Germinal center (tissue), 1 donor: ENCODE measurements around the gene PFN4.
"Not testable (repeated sequence)": the region's sequence is repeated elsewhere in the genome, so short reads cannot be mapped to it uniquely, and the experiment has no call there.

Experiments
- DNase-seq: peaks from one replicate; pipeline ENCODE4 v3.0.0; 2012; ENCODE audit warnings: mixed read lengths, low spot score

Gene PFN4

GRCh38 chr2:24123195-24123921, at the start of gene PFN4, which contains the start of gene FAM228B:
PFN4 (minus strand) TSS chr2:24123334; CDS start chr2:24122535, 799 bp downstream.
FAM228B (plus strand) TSS chr2:24123469; CDS start chr2:24124362, 893 bp downstream.
- DNase-seq: peak; percentile 91

- DNase-seq: no peak
These were observed 45.9 kb upstream of the PFN4 start for GRCh38 chr2:24169023-24169422.

DNA sequence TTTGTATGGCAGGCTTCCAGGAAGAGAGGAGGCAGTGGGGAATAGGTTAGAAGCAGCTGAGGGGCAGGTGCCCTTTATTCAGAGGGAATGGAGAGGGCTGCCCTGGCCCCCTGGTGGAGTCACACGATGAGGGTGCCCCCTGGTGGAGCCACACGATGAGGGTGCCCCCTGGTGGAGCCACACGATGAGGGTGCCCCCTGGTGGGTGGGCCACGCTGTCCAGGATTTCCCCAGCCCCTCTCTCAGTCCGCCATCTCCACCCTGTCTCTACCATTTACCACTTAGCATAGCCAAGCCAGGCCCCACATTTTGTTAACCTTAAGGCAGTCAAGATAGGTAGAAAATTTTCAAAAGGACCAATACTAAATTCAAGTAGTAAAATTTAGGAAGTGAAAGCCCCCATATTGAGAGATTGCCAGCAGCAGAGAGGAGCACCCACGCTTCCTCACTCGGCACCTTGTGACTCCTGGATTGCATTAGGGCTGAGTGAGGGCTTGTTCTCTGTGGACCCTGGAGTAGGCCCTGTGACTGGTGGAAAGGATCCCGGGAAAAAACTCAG, 41.4 kb upstream of the PFN4 start:
- DNase-seq: peak; percentile 76

DNA sequence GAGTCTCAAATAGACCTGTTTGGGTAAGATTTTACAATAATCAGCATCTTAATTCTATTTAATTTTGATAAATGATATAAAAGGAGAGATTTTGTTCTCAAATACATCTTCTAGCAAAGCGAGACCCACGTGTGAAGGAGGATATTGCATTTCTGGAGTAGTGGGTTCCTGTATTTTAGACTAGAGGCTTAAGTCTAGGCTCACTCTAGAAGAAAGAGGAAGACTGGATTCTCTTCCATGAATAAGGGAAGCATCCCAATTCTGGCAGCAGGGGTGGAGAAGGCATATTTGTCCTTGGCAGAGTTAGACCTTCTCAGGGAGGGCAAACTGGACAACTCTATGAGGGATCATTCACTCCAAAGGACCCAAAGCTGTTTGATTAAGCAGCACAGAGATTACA, 40.5 kb upstream of the PFN4 start:
- DNase-seq: no peak

- no peak for DNase-seq
These were observed 40.1 kb upstream of the PFN4 start for GRCh38 chr2:24163186-24163585.

DNA sequence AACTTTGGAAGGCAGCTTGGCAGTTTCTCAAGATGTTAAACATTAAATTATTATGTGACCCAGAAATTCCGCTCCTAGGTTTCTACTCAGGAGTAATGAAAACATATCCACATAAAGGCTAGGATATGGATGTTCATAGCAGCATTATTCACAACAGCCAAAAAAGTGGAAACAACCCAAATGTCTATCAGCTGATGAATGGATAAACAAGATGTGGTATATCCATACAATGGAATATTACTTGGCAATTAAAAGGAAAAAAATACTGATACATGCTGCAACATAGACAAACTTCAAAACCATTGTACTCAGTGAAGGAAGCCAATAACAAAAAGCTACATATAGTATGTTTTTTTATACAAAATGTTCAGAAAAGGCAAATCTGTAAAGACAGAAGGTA, 39.4 kb upstream of the PFN4 start:
- DNase-seq: no peak

DNA sequence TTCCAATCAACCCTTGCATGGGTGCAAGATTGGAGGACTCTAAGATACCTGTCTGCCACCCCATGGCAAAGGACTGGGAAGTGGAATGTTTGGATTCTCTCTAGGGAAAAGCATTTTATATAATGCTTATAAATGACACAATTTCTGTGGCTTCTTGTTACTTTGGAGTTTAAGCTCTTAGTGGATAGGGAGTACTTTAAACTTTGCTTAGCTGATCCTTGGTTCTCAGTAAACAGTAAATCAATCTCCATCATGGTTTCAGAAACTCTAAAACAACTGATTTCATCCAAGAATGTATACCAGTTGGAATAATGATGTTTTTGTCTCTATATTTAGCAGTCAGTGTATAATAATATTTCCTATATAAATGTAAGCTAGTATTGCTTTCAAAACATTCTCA, 37.6 kb upstream of the PFN4 start:
- DNase-seq: no peak

- DNase-seq: no peak
These were observed 36.6 kb upstream of the PFN4 start for GRCh38 chr2:24159708-24160107.

- DNase-seq: no peak
These were observed 35.0 kb upstream of the PFN4 start for GRCh38 chr2:24158131-24158530.

DNA sequence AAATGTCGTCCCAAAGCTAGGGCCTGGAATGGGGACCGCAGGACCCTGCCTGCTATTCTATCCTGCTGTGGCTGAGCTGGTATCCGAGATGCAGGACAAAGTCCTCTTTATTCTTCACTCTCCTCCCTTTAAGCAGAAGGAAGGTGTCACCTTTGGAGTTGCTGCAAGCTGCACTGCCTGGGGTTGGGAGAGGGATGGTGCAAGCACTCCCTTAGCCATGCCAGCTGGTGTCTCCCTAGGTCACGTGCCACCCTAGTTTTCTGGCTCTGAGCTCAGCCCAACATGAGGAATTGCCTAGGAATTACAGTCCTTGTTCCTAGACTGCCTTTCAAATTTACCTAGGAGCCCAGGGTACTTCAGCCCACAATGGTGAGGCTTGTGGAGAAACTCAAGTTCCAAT, 30.3 kb upstream of the PFN4 start:
- no peak for DNase-seq

- DNase-seq: no peak
These were observed 29.5 kb upstream of the PFN4 start for GRCh38 chr2:24152413-24153197.

GRCh38 chr2:24147364-24147763, 24.2 kb upstream of the PFN4 start:
- no peak for DNase-seq

DNA sequence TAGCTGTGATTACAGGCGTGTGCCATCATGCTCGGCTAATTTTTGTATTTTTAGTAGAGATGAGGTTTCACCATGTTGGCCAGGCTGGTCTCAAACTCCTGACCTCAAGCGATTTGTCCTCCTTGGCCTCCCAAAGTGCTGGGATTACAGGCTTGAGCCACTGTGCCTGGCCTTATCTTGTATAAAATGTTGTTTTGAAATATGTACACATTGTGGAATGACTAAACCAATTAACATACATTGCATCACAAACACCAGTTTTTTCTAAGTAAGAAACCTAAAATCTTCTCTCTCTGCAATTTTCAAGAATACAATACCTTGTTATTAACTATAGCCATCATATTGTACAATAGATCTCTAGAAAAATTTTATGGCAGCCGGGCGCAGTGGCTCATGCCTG, 17.2 kb upstream of the PFN4 start:
- DNase-seq: not testable (repeated sequence)

- DNase-seq: no peak
These were observed 9.4 kb upstream of the PFN4 start for GRCh38 chr2:24132543-24132942.

DNA sequence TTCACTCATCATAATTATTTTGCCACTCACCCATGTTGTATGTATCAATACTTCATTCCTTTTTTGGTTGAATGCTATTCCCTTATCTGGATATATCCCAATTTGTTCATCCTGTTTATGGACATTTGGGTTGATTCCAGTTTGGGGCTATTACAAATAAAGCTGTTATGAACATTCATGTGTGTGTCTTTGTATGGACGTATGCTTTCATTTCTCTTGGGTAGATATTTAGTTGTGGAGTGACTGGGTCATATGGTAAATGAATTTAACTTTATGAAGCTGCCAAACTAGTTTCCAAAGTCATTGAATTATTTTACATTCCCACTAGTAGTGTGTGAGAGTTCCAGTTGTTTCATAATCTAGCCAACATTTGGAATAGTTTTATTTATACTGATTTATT, 2.8 kb upstream of the PFN4 start:
- no peak for DNase-seq

DNA sequence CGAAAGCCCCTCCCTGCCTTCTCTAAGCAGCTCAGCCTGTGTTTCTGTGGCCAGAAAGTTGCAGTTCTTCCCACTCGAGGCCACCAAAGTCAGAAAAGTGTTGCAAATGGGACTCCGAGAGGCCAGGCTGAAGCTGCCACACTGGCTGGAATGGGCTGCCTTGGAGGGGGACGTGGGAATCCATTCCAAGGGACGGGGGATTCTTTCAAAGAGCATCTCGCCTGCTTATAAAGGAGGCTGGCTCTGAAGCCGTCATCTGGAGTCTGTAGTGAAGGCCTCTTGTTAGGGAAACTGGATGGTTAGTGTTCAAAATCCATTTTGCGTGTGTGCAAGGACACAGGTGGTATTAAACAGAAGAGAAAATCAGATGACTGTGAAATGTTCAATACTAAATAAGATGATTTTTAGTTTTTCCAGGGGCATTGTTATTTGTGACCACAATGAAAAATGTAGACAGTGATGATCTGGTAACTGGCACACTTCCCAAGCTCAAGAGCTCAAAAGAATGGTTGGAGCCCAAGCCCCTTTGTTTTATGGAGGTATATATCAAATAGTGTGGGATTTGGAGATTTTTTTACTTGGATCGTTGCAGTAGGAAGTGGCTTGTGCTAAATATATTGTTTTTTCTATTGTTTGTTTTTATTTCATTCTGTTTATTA, 917 bp upstream of the PFN4 start:
- DNase-seq: no peak

GRCh38 chr2:24122366-24123194, 554 bp downstream of the PFN4 start:
- DNase-seq: no peak

DNA sequence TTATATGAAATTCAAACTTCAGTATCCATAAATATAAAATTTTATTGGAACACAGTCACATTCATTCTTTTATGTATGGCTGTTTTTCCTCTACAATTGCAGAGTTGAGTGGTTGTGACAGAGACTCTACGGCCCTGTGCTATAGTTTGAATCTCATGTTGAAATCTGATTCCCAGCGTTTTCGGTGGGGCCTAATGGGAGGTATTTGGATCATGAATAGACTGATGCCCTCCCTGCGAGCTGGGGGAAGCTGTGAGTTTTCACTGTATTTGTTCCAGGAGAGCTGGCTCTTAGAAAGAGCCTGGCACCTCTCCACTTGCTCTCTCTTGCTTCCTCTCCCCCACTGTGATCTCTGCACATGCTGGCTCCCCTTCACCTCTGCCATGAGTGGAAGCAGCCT, 1.7 kb downstream of the PFN4 start:
- DNase-seq: no peak

GRCh38 chr2:24121066-24121465, 2.1 kb downstream of the PFN4 start:
- no peak for DNase-seq

GRCh38 chr2:24117902-24118301, 5.2 kb downstream of the PFN4 start:
- DNase-seq: no peak

DNA sequence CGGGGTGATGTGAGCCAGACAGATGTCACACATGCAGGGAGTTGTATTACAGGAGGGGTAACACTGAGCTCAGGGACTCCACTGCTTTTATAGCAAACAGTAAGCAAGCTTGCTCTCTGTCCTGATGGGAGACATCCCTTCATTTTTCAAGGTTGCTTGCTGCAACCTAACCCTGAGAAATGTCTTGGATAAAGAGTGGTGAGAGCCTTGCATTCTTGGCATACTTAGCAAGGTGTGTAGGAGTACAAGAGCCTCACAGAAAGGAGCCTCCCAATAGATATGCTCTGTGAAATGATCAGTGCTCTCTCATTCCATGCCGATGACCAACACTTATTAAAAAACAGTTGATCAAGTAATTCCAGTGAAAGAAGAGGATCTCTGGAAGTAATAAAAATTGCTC, 8.1 kb downstream of the PFN4 start:
- DNase-seq: no peak

GRCh38 chr2:24111407-24111901, 11.7 kb downstream of the PFN4 start:
- no peak for DNase-seq
